Suprapubic skin (tissue), 4 donors: ENCODE data around the gene VAMP4.

Experiments
- EP300 ChIP-seq: sonication (generic); formaldehyde crosslinking; IDR thresholded peaks from one replicate; pipeline ENCODE4 v1.6.1; 2017; ENCODE audit warnings: antibody characterized with exemption
- POLR2A ChIP-seq, 2 donors: fragments of 450-650 bp; IDR thresholded peaks; one replicate each; pipeline ENCODE4 v1.6.1; 2017; ENCODE audit warnings: antibody characterized with exemption in 2 of 2, mild to moderate bottlenecking in 2 of 2, moderate library complexity in 2 of 2
- POLR2AphosphoS5 ChIP-seq, 3 donors: sonication (generic); formaldehyde crosslinking; IDR thresholded peaks; one replicate each; pipeline ENCODE4 v1.6.1; 2017; ENCODE audit warnings: antibody characterized with exemption in 3 of 3
- TF ChIP-seq, protein P1 (sequence below), 2 donors: fragments of 200-600 bp in 1 of 2; fragments of 450-650 bp in 1 of 2; sonication (generic) in 1 of 2; IDR thresholded peaks; one replicate each; pipeline ENCODE4 v1.5.1; 2016 to 2019; ENCODE audit warnings: antibody characterized with exemption in 2 of 2, mild to moderate bottlenecking in 1 of 2, moderate library complexity in 1 of 2

- TF ChIP-seq, protein P1, sequence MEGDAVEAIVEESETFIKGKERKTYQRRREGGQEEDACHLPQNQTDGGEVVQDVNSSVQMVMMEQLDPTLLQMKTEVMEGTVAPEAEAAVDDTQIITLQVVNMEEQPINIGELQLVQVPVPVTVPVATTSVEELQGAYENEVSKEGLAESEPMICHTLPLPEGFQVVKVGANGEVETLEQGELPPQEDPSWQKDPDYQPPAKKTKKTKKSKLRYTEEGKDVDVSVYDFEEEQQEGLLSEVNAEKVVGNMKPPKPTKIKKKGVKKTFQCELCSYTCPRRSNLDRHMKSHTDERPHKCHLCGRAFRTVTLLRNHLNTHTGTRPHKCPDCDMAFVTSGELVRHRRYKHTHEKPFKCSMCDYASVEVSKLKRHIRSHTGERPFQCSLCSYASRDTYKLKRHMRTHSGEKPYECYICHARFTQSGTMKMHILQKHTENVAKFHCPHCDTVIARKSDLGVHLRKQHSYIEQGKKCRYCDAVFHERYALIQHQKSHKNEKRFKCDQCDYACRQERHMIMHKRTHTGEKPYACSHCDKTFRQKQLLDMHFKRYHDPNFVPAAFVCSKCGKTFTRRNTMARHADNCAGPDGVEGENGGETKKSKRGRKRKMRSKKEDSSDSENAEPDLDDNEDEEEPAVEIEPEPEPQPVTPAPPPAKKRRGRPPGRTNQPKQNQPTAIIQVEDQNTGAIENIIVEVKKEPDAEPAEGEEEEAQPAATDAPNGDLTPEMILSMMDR (IDR thresholded peaks at IDR 0.05) = no peak
- TF ChIP-seq POLR2A (IDR thresholded peaks at IDR 0.05) (no peak), POLR2AphosphoS5 (IDR thresholded peaks at IDR 0.05) (no peak), EP300 (no peak)
Measured at GRCh38 chr1:171668372-171668771, 73.5 kb downstream of the VAMP4 start.
